ENCODE results near the gene ZNF341.
A peak's percentile ranks its signal among the peaks of the same experiment; 100 is the strongest.
"Not testable (repeated sequence)": the region's sequence is repeated elsewhere in the genome, so short reads cannot be mapped to it uniquely, and the experiment has no call there.

ZNF341 gene

DNA sequence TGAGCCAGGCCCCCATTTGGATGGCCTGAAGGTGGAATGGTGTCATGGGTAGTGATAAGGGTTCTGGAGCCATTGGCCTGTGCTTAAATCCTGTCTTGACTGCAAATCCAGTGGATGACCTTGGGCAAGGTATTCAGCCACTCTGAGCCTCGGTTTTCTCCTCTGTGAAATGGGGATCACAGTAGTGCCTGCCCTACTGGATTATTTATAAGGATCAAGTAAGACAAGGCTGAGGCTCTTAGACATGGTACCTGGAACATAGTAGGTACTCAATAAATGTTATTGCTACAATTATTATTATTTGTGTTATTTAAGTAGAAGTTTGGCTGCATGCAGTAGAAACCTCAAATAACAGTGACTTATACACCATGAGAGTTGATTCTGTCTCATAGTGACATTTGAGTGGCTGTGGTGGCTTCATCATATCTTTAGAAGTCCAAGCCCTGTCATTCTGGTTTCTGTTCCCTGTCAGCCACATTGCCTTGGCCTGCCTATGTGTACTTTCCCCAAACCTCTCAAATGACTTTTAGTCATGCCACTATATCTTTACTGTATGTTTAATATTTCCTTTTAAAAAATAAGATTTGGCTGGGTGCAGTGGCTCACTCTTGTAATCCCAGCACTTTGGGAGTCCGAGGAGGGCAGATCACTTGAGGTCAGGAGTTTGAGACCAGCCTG, 41.8 kb downstream of the ZNF341 start:
- DNase-seq, result no peak

DNA sequence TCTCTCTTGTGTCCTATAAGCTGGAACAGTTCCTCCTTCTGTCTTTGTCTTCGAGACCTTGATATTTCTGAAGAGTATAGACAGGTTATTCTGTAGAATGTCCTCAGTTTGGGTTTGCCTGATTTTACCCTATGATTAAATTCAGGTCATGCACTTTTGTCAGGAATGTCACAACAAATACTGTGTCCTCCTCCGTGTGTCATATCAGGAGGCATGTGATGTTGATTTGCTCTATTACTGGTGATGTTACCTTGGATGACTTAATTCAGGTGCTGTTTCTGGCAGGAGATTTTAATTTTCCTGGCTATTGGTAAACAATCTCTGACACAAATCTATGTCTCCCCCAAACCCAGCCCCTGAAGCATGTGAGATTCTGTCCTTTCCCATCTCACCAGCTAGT, 46.0 kb downstream of the ZNF341 start:
- no peak for DNase-seq

DNA sequence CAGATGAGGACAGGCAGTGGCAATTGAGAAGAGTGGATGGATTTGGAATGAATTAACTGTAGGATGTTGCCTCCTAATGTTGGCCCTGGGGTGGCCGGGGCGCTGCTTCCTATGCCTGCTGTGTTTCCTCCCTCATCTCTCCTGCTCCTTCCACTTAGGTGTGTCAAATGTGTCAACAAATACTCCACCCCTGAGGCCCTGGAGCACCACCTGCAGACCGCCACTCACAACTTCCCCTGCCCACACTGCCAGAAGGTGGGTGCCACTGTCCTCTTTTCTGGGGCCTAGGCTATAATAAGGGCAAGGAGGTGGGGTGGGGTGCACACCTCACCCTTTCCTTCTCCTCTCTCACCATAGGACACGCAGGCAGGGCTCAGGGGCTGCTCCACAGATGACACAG, 49.3 kb downstream of the ZNF341 start:
- DNase-seq, result no peak

DNA sequence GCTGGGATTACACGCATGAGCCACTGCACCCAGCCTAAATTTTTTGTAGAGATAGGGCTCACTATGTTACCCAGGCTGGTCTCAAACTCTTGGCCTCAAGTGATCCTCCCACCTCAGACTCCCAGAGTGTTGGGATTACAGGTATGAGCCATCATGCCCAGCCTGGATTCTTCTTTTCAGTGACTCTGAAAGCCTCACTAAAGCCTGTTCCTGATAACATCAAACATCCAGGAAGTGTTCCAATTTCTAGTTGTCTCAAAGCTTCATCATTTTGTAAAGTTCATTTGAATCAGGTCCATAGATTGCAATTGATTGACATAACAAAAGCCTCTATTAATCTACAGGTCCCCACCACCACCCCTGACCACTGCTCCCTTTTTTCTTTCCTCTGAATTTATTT, 50.1 kb downstream of the ZNF341 start:
- DNase-seq, result no peak

DNA sequence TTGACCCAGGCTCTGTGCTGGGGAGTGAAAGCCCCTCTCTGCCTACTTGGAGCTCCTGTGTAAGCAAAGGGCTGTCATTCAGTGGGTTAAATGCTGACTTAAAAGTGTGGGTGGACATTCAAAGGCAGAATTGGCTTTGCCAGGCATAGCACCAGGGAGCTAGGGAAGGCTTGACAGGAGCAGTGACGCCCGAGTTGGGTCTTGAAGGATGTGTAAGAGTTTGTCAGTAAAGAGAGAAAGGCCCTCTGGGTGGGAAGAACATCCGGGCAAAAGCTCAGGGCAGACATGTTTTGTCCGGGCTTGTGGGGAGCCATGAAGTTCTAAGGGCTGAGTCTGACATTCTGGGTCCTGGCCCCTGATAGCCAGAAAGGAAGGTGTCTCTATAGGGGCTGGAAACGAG, 51.5 kb downstream of the ZNF341 start:
- DNase-seq, result no peak

DNA sequence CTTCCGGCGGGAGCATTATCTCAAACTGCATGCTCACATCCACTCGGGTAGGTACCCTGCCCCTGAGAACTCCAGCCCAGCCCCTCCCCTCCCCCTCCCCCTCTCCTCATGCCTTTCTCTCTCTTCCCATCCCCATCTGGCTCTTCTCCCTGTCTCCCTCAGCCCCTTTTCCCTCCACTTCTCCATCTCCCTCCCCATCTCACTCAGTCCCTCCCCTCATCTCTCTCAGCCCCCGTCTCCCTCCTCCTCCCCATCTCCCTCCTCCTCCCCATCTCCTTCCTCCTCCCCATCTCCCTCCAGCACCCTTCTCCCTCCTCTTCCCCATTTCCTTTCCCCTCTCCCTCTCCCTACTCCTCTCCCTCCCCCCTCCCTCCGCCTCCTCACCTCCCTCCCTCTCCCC, 52.0 kb downstream of the ZNF341 start:
- DNase-seq, result no peak

DNA sequence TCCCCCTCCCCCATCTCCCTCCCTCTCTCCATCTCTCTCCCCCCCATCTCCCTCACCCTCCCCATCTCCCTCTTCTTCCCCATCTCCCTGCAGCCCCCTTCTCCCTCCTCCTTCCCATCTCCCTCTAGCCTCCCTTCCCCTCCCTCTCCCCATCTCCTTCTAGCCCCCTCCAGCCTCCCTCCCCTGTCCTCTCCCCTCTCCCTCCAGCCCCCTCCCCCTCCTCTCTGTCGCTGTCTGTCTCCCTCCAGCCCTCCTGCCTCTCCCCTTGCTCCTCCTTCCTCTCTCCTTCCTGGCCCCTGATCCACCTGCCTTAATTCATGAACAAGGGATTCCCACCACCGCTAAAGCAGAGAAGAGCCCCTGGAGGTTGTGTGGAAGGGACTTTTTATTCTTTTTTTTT, 52.4 kb downstream of the ZNF341 start:
- DNase-seq, result no peak

DNA sequence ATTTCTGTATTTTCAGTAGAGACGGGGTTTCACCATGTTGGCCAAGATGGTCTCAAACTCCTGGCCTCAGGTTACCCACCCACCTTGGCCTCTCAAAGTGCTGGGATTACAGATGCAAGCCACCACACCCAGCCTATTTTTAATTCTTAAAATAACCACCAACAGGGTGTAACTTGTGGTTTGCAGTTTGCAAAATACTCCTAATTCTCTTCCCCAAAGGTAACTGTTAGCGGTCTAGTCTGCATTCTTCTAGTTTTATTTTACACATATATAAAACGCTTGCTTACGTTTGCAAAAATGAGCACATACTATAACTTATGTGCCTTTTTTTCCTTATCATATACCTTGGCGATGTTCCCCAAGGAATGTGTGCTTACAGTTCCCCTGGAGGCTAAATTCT, 53.7 kb downstream of the ZNF341 start:
- no peak for DNase-seq

DNA sequence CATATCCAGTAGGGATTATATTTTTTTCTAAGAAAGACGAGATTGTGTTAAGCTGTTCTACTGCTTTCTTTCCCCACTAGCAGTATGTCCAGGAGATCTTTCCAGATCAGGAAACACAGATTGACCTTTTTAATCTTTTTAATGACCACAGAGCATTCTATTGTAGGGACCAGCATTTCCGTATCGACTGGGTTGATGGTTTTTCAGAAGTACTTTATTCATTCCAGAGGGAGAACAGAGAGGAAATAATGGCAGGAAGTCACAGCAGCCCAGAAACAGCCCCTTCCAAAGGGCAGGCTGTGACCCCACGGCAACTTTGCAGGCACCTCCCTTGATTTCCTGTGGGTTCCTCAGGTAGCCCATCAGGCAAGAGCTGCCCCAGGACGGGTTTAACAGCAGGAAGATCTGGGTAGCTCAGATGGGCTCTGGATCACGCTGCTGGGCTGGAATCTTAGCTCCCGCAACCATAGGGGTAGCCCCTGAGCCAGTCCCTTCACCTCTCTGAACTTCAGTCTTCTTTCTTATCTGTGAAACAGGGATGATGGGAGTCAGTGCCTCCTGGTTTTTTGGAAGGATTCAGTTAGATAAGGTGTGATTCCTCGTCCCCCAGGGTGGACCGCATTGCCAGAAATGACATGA, 55.6 kb downstream of the ZNF341 start:
- no peak for DNase-seq

DNA sequence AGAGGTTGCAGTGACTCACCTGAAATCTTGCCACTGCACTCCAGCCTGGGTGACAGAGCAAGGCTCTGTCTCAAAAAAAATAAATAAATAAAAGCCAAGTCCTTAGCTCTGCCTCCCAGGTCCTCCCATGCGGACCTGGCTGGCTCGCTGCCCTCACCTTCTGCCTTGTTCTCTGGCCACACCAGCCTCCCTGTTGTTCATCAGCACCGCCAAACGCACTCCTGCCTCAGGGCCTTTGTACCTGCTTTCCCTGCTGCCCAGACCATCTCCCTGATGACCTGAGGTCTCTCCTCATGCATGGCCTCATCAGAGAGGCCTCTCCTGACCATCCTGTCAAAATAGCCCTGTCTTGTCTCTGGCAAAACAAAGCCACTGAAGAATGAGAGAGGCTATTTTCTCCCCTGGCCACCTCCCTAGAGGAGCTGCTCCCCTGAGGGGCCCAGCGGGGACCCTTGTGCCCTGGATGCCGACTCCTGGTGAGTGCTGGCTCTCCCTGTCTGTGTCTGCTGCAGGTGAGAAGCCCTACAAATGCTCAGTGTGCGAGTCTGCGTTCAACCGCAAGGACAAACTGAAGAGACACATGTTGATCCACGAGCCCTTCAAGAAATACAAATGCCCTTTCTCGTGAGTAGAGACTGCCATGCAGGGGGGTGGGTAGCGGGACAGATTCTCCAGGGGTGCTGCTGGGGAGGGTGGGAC, 56.7 kb downstream of the ZNF341 start:
- DNase-seq, result peak; percentile 74

DNA sequence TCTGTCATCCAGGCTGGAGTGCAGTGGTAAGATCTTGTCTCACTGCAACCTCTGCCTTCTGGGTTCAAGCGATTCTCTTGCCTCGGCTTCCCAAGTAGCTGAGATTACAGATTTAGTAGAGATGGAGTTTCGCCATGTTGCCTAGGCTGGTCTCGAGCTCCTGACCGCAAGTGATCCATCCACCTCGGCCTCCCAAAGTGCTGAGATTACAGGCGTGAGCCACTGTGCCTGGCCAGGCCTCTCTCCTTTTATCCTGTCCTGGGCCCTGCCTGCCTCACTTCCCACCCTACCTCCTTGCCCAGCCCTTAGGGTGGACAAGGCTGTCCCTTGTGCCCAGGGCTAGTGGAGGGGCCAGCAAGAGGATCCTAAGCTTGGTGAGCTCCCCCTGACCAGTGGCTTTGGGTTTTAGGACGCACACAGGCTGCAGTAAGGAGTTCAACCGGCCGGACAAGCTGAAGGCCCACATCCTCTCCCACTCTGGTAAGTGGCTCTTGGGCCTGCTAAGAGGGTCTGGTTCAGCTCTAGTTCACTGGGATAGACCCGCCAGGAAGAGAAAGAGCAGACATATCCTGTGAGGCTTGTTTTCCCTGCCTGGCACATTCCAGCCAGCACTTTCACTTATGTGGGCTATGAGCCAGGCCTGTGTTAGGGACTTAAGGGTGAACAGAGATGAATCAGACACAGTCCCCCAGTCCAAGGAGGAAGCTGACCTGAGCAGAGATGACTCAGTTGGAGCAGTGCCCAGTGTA, 57.5 kb downstream of the ZNF341 start:
- DNase-seq, result peak; percentile 99

DNA sequence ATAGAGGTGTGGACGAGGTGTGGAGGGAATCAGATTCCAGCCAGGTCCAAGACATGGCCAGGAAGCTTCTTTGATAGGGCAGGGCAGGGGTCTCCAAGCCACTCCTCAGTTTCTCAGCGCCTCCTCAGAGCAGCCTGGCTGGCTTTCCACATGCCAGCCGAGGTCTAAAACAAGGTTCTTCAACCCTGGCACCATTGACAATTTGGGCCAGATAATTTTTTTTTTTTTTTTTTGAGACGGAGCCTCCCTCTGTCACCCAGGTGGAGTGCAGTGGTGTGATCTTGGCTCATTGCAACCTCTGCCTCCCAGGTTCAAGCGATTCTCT, 58.0 kb downstream of the ZNF341 start:
- DNase-seq, result no peak

DNA sequence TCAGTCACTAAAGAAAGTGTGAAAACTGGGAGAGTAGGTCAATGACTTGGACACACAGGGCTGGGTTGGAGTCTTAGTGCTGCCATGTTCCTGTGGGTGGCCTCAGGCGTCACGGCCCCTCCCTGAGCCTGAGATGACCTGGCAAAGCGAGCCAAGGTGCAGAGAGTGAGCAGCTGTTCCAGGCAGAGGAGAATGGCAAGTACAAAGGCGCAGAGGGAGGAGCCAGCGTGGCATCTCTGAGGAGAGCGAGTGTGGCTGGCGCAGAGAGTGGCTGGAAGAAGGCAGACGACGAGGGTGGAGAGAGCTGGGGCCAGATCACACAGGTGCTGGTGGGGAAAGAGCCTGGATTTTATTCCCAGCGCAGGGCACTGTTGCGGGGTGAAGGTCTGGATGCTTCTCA, 58.8 kb downstream of the ZNF341 start:
- peak; percentile 49 for DNase-seq

DNA sequence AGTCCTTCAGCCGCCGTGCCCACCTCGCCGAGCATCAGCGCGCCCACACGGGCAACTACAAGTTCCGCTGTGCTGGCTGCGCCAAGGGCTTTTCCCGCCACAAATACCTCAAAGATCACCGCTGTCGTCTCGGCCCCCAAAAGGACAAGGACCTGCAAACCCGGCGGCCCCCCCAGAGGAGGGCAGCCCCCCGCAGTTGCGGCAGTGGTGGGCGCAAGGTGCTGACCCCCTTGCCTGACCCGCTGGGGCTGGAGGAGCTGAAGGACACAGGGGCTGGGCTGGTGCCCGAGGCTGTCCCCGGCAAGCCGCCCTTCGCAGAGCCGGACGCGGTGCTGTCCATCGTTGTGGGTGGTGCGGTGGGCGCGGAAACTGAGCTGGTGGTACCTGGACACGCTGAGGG, 59.2 kb downstream of the ZNF341 start:
- DNase-seq, result no peak

DNA sequence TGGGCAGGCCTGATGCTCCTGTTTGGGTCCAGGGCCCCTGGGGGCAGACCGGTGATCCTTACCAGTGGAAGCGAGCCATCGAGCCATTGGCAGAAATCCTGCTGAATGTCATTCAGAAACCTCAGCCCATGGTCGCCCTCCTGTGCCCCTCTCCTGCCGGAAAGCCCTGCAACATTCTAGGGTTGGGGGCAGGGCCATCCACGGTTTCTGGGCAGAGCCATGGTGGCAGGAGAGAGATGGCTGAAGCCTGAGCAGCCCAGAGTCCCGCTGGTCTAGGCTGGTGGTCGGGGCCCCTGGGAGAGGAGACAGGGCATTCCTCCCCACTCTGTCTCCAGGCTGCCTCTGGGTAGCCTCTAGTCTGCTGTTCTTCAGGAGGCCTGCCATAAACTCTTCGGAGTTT, 59.7 kb downstream of the ZNF341 start:
- DNase-seq, result no peak

DNA sequence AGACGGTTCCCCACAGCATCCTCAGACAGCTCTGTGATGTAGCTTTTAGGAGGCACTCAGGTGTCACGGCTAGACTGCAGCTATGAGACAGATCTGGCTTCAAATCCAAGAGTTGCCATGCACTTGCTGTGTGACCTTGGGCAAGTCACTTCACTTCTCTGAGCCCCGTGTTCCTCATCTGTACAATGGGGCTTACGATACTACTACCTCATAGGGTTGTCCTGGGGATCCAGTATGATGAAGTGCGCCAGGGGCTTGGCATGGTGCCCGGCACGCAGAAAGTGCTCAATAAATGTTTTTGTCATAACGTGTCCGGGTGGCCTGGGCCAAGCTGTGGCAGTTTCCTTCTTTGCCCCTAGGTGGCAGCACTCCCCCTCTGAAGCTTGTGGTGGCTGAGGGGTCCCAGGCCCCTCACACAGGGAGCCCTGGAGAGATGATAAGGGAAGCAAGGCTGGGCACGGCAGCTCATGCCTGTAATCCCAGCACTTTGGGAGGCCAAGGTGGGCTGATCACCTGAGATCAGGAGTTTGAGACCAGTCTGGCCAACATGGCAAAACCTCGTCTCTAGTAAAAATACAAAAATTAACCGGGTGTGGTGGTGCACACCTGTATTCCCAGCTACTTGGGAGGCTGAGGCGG, 60.3 kb downstream of the ZNF341 start:
- peak; percentile 67 for DNase-seq

DNA sequence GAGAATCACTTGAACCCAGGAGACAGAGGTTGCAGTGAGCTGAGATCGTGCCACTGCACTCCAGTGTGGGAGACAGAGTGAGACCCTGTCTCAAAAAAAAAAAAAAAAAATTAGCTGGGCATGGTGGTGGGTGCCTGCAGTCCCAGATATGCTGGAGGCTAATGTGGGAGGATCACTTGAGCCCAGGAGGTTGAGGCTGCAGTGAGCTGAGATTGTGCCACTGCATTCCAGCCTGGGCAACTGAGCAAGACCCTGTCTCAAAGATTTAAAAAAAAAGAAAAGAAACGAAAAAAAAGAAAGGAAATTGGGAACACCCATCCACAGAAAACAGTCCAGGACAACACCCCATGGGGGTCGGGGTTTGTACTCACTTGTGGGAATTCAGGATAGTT, 60.8 kb downstream of the ZNF341 start:
- not testable (repeated sequence) for DNase-seq

DNA sequence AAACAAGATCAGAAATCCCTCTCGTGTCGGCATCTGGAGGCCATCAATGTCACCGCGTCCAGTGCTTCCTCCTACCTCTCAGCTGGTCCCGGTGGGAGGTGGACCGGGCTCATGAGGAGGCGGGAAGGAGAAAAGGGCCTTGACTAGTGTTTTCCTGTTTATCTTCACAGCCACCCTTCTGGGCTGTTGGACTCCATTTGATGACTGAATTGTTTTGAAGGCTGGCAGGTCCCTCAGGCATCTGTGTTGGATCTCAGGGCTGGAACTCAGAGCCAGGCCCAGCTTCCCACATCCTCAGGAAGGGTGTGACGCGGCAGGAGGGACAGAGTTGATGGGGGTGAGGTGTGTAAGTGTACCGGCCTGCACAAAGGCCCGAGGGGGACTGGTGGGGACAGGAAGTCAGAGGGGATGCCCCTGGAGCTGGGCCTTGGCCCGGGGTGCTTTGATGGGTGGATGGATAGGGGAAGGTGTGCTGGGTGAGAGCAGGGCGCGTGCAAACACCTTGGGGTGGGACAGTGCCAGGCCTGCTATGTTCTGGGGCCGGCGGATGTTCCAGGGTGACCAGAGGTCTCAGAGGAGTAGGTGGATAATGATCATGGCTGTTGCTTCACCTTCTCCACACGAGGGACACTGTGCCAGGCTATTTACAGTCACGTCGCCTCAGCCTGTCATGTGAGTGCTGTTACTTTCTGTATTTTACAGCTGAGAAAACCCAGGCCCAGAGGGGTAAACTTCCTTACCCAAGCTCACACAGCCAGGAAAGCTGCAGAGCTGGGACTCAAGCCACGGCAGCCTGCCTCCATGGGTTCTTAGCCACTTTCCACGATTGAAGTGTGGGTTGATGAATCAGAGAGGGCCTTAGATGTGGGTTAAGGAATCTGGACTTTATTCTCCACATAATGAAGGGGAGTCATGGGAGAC, 61.5 kb downstream of the ZNF341 start:
- DNase-seq, result peak; percentile 90

DNA sequence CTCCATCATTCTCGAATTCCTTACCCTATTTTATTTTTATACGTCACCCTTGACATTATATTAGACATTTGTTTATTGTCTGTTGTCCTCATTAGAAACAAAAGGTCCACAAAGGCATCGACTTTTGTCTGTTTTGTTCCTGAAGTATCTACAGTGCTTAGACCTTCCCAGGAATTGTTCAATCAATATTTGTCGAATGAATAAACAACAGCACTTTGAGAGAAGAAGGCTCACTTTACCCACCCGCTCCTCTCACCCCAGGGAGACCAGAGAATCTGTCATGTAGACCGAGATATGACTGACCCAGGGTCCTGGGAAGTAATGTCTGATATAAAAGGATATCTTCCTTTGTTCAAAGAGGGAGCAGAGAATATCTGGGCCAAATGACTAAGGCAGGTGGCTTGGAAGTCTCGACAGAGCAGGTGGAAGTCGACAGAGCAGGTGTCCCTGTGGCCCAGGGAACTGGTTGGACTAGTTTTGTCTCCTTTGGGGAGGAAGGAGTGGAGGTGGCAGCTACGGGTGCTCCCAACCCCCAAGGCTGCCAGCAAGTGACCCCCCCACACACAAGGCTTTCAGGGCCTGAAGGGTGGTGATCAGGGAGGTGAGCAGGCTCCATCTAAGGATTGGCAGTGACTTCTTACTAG, 64.6 kb downstream of the ZNF341 start:
- peak; percentile 68 for DNase-seq

DNA sequence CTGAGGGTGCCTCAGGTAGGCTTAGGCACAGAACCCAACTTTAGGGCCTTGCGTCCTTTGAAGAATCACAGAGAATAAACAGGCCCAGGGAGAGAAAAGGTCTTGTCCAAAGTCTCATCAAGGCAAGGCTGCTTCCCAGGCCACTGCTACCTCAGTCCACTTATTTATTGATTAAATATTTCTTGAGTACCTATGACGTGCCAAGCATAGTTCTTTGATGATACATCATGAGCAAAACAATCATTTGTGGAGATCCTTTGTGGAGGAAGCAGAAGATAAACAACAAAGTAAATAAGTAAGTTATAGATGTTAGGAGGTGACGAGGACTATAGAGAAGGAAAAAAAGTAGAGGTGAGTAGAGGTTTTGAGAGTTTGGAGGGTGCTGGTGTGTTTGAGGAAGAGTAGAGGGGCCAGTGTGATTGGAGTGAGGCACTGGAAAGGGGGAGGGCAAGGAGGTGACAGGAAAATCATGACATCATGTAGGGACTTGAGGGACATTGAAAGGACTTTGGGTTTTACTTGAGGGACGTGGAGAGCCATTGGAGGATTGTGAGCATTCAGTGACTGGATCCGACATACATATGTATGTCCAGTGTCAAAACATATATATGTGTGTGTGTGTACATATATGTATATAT, 65.2 kb downstream of the ZNF341 start:
- no peak for DNase-seq

DNA sequence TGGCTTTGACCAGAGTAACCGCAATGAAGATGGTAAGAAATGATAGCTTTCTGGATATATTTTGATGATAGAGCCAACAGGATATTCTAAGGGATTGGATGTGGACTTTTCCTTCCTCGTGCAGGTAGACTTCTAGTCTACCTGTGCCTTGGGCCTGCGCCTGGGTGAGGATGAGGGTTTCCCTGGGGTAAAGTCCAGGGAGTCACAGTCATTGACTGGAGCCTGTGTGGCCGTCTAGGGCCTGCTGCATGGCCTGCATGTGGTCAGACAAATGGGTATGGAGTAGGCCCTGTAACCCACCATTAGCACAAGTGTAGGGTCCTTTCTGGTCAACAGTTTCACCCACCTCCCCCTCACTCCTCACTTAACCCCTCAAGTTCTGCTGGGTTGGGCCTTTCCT, 66.6 kb downstream of the ZNF341 start:
- no peak for DNase-seq

Data from islet precursor cell (in vitro differentiated cells).